ENCODE measurements around the gene SURF1. TPM values are rescaled to one million over a fixed set of nuclear protein-coding genes. Genes with fewer than 3 reads are reported as not detected.
"Not testable (repeated sequence)": the region's sequence is repeated elsewhere in the genome, so short reads cannot be mapped to it uniquely, and the experiment has no call there.

SURF1 gene
- polyA plus RNA-seq, 3 donors: 60.5 to 140 (median 98.4) TPM

GRCh38 chr9:133320421-133320881 is 35.8 kb downstream of the SURF1 start:
- peaks cover 5% of the 10 kb centered on the region for H3K4me1 Mint-ChIP-seq
- no peak overlapping the region for H2AFZ ChIP-seq (ENCODE audit: insufficient read depth, low read depth, low read length, poor library complexity, severe bottlenecking)
- H3K9ac ChIP-seq (ENCODE audit: insufficient read depth, low read length, poor library complexity, severe bottlenecking): no peak overlapping the region
- no peaks in the 10 kb centered on the region for H3K27me3 ChIP-seq (ENCODE audit: control insufficient read depth in 2 of 2, insufficient read depth in 2 of 2, low read length in 2 of 2)
- peak overlapping the region in 2 of 7 donors; percentile 5 to 43 for H3K27ac Mint-ChIP-seq
- H3K36me3 ChIP-seq (replicated peaks in 1 of 2; ENCODE audit: control insufficient read depth in 1 of 2, insufficient read depth in 2 of 2, low read length in 2 of 2): no peaks in the 10 kb centered on the region
- intact Hi-C loops (cut with micrococcal nuclease): no loop called here
- no peaks in the 10 kb centered on the region for H3K9me3 ChIP-seq (replicated peaks in 1 of 2; ENCODE audit: control insufficient read depth in 1 of 2, insufficient read depth in 1 of 2, low read length in 2 of 2)
- H3K79me2 ChIP-seq (ENCODE audit: insufficient read depth, low read length): no peaks in the 10 kb centered on the region
- H3K4me3 Mint-ChIP-seq: no peak overlapping the region
- peaks cover 5 to 18% (median 7%) of the 10 kb centered on the region in 3 donors for H3K27me3 Mint-ChIP-seq (ENCODE audit: low read depth in 3 of 3)
- no peaks in the 10 kb centered on the region for H3K4me1 ChIP-seq (ENCODE audit: control insufficient read depth in 1 of 2, insufficient read depth in 2 of 2, low read length in 2 of 2)
- no peak overlapping the region for H3K4me2 ChIP-seq (replicated peaks; ENCODE audit: extremely low read depth, low read length, poor library complexity, severe bottlenecking)
- H4K20me1 ChIP-seq (ENCODE audit: insufficient read depth, low read length): no peaks in the 10 kb centered on the region
- H3K27ac ChIP-seq (ENCODE audit: low read depth in 1 of 2, low read length in 2 of 2): no peak overlapping the region
- no peaks in the 10 kb centered on the region for H3K36me3 Mint-ChIP-seq
- peaks cover 0 to 4% (median 0%) of the 10 kb centered on the region in 7 donors for H3K9me3 Mint-ChIP-seq
- no peak for TF ChIP-seq CTCF (IDR thresholded peaks at IDR 0.05)
- WGBS (ENCODE audit: insufficient coverage): 90% methylated on average over 8 of the region's 13 CpGs
- DNase-seq: no peak
- H3K4me3 ChIP-seq (replicated peaks in 1 of 3; ENCODE audit: low read depth in 2 of 3, low read length in 3 of 3): no peak overlapping the region

- H3K9ac ChIP-seq (ENCODE audit: insufficient read depth, low read length, poor library complexity, severe bottlenecking); H3K9me3 Mint-ChIP-seq; intact Hi-C loops (cut with micrococcal nuclease); DNase-seq; H3K79me2 ChIP-seq (ENCODE audit: insufficient read depth, low read length); H3K4me3 Mint-ChIP-seq; H3K36me3 Mint-ChIP-seq; H3K27me3 ChIP-seq (ENCODE audit: control insufficient read depth in 2 of 2, insufficient read depth in 2 of 2, low read length in 2 of 2); H3K4me1 Mint-ChIP-seq; H3K9me3 ChIP-seq (replicated peaks in 1 of 2; ENCODE audit: control insufficient read depth in 1 of 2, insufficient read depth in 1 of 2, low read length in 2 of 2); H2AFZ ChIP-seq (ENCODE audit: insufficient read depth, low read depth, low read length, poor library complexity, severe bottlenecking); H3K36me3 ChIP-seq (replicated peaks in 1 of 2; ENCODE audit: control insufficient read depth in 1 of 2, insufficient read depth in 2 of 2, low read length in 2 of 2); H3K4me1 ChIP-seq (ENCODE audit: control insufficient read depth in 1 of 2, insufficient read depth in 2 of 2, low read length in 2 of 2); H3K4me3 ChIP-seq (replicated peaks in 1 of 3; ENCODE audit: low read depth in 2 of 3, low read length in 3 of 3); H4K20me1 ChIP-seq (ENCODE audit: insufficient read depth, low read length); H3K27ac Mint-ChIP-seq; H3K27ac ChIP-seq (ENCODE audit: low read depth in 1 of 2, low read length in 2 of 2); H3K4me2 ChIP-seq (replicated peaks; ENCODE audit: extremely low read depth, low read length, poor library complexity, severe bottlenecking): not testable (repeated sequence)
- peaks cover 1 to 10% (median 3%) of the 10 kb centered on the region in 3 donors for H3K27me3 Mint-ChIP-seq (ENCODE audit: low read depth in 3 of 3)
- WGBS (ENCODE audit: insufficient coverage): 88% methylated on average over 2 of the region's 13 CpGs
Measured at GRCh38 chr9:133317551-133317950, 38.7 kb downstream of the SURF1 start.

All from CD14-positive monocyte (primary cell).